Stimulated activated CD8-positive, alpha-beta memory T cell treated with anti-CD3 and anti-CD28 coated beads, Interleukin-12 subunit alpha, Interleukin-12 subunit beta, amount 100 ng/mL, for 4 hours (primary cell): Measurements from ENCODE around the gene ITGB5.

Experiments
- DNase-seq: peaks from one replicate; pipeline ENCODE4 v3.0.0-alpha.2; 2020; ENCODE audit warnings: low read depth

ITGB5 gene

GRCh38 chr3:124887177-124887931 lies at the start of gene ITGB5:
Gene ITGB5, minus strand, starts transcription at chr3:124887365. Its CDS starts 365 bp downstream, at chr3:124887000.
- peak; percentile 2 for DNase-seq

DNA sequence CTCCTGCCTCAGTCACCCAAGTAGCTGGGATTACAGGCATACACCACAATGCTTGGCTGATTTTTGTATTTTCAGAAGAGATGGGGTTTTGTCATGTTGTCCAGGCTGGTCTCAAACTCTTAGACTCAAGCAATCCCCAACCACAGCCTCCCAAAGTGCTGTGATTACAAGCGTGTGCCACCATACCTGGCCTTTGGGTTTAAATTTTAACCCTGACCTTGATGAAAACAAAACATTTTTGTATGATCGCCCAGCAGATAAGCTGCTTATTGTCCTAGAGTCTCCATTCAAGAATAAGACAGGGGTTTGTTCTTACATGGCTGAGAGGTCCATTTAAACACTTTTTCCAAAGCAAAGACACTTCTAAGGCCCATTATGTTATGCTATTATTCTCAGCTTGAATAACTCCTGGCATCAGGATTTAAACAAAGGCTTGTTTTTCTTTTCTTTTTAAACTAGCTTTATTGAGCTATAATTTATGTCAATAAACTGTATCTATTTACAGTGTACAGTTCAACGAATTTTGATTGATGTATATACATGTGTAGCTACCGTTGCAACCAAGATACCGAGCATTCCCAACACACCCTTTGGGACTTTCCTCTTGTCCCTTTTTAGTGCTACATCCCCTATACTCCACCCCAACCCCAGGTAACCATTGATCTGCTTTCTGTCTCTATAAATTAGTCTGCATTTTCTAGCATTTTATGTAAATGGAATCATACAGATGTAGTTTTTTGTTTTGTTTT lies 48.8 kb upstream of the ITGB5 start:
- DNase-seq: no peak

- DNase-seq: no peak
Observed at GRCh38 chr3:124935264-124935663, 48.1 kb upstream of the ITGB5 start.

GRCh38 chr3:124934577-124934976 lies 47.4 kb upstream of the ITGB5 start, which contains the start of gene MUC13:
Gene MUC13, minus strand, starts transcription at chr3:124934751. Its CDS starts 39 bp downstream, at chr3:124934712.
- no peak for DNase-seq

- peak; percentile 20 for DNase-seq
Observed at GRCh38 chr3:124928333-124929202, 41.4 kb upstream of the ITGB5 start.

- no peak for DNase-seq
Observed at GRCh38 chr3:124927574-124928045, 40.4 kb upstream of the ITGB5 start.

- no peak for DNase-seq
Observed at GRCh38 chr3:124926426-124927101, 39.4 kb upstream of the ITGB5 start.

GRCh38 chr3:124924741-124925140 lies 37.6 kb upstream of the ITGB5 start:
- no peak for DNase-seq

- DNase-seq: no peak
Observed at GRCh38 chr3:124923833-124924232, 36.7 kb upstream of the ITGB5 start.

DNA sequence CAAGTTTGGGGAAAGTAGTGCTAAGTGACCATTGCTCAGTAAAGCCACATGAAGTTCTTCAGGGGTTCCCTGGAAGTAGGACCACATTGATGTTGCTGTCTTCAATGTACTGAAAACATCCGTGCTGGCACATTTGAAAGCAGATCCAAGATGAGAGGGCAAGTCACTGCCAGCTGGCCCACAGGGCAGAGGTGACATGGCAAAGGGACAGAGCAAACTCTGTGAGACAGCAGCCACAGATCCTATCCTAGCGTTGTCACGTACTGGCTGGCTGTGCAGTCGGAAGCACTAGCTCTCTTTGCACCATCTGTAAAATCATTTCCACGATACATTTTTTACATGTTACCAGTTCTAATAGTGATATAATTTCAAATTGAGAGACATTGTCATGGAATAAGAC lies 33.6 kb upstream of the ITGB5 start:
- DNase-seq: no peak

DNA sequence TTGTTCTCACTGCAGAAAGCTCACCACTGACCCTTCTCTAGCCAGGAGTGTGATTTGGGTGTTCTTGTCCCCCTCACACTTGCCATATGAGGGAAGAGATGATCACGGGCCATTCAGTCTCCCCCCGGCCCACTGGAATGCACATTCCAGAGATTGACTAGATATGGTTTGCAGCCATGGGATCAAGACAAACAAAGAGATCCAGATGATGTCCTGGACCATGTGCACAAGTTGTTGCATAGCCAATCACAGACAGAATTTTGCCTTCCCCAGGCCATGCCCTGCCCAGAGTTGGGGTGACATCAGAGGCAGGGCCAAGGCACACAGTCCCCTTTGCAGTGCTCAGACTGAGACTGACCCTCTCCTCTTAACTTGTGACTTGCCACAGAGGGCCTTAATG lies 32.6 kb upstream of the ITGB5 start:
- DNase-seq: no peak

DNA sequence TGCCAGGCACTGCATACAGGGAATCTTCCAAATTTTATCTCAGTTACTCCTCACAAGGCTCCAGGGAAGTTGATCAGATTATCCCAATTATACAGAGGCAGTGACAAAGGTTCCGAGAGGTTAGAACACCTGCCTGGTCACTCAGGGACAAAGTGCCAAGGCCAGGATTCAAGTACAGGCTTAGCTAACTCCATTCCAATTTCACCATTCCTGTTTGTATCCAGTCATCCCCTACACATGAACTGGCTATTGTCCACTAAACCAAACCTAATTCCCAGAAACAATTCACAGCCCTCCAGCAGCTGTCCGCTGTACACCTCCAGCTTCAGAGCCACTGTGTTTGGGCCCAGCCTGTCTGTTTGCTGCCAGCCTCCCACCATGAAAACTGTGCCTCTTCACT lies 31.4 kb upstream of the ITGB5 start:
- DNase-seq: no peak

DNA sequence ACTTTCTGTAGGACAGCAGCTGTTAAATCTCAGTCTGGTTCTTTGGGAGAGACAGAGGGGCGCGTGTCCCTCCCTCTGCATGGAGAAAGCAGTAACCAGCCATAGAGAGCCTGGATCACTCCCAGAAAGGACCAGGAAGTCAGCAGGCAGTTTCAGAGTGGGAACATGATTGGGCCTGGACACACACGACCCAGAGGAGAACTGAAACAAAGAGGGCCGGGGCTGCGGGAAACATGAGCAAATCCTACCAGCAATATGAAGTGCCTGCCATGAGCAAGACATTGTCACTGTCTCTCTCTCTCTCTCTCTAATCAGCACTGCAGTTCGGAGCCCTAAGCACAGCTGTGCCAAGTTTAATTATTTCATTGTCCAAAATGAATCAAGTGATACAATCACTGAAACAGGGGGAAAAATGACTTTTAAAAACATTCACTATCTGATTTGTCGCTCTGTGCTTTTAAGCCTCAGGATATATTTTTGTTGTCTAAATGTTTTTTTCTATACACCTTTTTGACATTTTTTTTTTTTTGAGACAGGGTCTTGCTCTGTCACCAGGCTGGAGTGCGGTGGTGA lies 29.8 kb upstream of the ITGB5 start:
- DNase-seq: no peak

- no peak for DNase-seq
Observed at GRCh38 chr3:124915254-124915653, 28.1 kb upstream of the ITGB5 start.

DNA sequence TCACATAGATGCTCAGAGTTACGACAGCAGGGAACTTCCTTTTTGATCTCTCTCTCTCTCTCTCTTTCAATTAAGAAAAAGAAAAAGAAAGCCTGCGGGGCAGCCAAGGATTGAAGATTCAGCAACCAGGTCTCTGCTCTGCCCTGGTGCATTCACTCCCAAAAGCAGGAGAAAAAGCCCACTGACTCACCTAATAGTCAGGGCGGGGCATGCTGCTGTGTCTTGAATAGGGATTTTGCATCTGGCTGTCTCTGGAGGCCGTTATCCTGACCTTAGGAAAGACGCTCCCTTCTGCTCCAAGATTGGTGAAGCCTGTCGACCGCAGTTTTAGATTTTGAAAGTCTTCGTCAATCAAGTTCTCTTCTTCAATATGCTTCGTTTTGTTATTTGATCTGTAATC lies 20.8 kb upstream of the ITGB5 start:
- no peak for DNase-seq

- no peak for DNase-seq
Observed at GRCh38 chr3:124904835-124905492, 17.8 kb upstream of the ITGB5 start.

- DNase-seq: no peak
Observed at GRCh38 chr3:124903896-124904834, 17.0 kb upstream of the ITGB5 start.

DNA sequence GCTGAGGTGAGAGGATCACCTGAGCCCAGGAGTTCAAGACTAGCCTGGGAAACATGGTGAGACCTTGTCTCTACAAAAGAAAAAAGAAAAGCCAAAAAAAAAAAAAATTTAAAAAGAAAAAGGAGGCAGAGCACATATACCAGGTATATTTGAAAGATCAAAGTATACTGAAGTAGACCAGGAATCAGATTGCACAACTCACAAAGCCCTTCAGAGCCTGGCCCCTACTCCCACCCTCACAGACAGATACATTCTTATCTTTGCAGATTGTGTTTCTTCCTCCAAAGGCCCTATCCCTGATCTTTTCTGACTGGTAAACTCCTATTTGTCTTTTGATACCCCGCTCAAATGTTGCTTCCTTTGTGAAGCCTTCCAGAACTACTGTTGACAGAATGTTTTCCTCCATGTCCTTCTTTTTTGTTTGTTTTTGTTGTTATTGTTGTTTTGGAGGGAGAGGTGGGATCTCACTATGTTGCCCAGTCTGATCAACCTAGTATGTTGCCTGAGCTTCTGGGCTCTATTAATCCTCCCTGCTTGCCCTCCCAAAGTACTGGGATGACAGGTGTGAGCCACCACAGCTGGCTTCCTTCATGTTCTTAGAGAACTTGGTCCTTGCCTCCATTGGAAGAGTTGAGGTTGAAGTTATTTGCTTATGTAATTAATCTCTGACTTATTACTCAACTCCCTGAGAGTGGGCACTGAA lies 9.8 kb upstream of the ITGB5 start:
- DNase-seq: no peak

- no peak for DNase-seq
Observed at GRCh38 chr3:124895756-124896155, 8.6 kb upstream of the ITGB5 start.
